AG09309 (cell line): ENCODE data around the gene DPY19L1.
A peak's percentile ranks its signal among the peaks of the same experiment; 100 is the strongest.
"Not testable (repeated sequence)": the region's sequence is repeated elsewhere in the genome, so short reads cannot be mapped to it uniquely, and the experiment has no call there.

Experiments
- DNase-seq: peaks from one replicate; pipeline ENCODE4 v3.0.0-alpha.2; 2010; ENCODE audit warnings: low read depth
- H3K4me3 ChIP-seq: 2 replicates; pipeline ENCODE4 v1.5.1; 2011; ENCODE audit warnings: mild to moderate bottlenecking, low read depth, low read length, moderate library complexity; ENCODE audit not compliant: control insufficient read depth
- CTCF ChIP-seq: IDR thresholded peaks from 2 replicates; pipeline ENCODE4 v1.5.1; 2011; ENCODE audit warnings: mild to moderate bottlenecking, low read depth, low read length, inconsistent platforms; ENCODE audit not compliant: insufficient read depth, control insufficient read depth; ENCODE audit errors: missing control alignments

DPY19L1 gene

GRCh38 chr7:34946486-34946885 is 90.8 kb downstream of the DPY19L1 start:
- TF ChIP-seq CTCF = no peak
- DNase-seq = no peak
- no peak overlapping the region for H3K4me3 ChIP-seq

DNA sequence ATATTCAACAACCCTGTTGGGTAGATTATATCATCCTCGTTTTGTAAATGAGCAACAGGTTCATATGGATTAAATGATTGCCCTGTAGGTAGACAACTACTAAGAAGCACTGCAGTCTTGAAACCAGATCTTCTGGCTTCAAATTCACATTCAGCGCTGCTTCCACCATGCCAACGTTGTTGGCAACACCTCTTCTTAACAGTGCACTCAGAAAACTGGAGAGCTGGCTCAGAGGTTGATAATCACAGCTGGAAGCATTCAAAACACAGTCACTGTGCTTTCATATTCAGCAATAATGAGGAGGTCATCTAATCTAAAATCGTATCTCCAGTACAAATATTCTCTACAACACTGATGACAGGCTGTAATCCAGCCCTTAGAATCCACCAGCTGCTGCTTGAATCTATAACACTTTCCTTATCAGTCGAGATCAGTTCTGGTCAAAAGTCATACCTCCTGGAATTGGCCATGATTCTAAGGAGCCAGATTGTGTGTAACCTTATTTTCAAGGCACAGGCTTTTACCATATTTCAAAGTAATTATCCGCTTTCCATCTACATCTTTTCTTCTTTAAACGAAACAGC is 91.3 kb downstream of the DPY19L1 start:
- H3K4me3 ChIP-seq, DNase-seq: not testable (repeated sequence)

- no peak overlapping the region for H3K4me3 ChIP-seq
Observed at GRCh38 chr7:34939175-34939574, 98.1 kb downstream of the DPY19L1 start.

DNA sequence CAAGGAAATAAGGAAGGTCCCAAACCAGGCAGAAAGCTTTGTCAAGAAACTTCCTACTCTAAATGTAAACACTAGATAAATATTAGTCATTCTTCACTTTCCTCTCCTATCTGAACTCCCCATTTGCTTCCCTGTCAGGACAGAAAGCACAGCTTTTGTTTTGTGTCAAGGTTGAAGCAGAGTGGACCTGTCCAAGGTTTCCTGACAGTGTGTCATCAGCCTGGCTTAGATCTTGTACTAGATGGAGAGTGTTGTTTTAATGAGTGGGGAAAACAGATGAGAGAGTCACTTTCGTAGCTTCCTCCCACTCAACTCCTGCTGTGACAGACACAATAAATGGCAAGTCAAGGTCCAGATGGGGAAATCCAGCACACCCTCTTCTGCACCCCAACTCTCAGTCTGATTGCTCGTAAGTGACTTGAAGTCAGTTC is 101.5 kb downstream of the DPY19L1 start:
- H3K4me3 ChIP-seq, DNase-seq: not testable (repeated sequence)

More at GRCh38 chr7:34939175-34939574, 98.1 kb downstream of the DPY19L1 start:
- peak; percentile 8 for DNase-seq
- TF ChIP-seq CTCF = no peak

GRCh38 chr7:34931739-34932138 is 105.5 kb downstream of the DPY19L1 start:
- no peak for DNase-seq
- H3K4me3 ChIP-seq = no peak overlapping the region
- TF ChIP-seq CTCF = no peak

GRCh38 chr7:34929783-34930182 is 107.5 kb downstream of the DPY19L1 start:
- DNase-seq, H3K4me3 ChIP-seq: not testable (repeated sequence)

DNA sequence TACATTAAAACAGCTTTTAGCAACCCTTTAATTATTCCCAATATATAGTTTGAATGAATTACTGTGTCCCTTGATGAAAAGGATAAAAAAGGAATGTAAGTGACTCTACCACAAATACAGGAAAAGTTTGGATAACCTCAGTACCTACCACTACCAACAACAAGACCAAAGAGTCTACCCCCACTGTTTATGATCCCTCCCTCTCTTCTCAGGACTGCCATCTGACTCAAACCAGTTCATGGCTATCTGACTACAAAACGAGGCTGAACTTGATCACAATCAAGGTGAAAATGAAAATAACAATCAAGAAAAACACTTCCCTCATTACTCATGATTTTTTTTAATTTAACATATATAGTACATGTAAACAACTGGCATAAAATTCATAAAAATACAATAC is 108.7 kb downstream of the DPY19L1 start:
- no peak overlapping the region for H3K4me3 ChIP-seq
- DNase-seq = no peak
- no peak for TF ChIP-seq CTCF

DNA sequence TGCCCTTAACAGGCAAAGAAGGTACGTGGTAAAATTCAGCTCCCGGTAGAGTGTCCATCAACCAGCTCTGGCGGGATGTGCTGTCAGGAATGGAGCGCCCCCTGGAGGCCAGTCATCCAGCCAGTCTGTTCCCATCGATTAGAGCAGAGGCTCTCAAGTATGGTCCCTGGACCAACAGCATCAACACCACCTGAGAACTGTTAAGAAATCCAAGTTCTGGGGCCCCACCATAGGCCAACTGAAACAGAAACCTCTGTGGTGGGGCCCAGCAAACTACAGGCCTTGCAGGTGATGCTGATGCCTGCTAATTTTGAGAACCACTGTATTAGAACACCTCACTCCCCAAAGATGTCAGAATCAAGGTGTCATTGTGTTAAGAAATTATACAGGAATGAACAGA is 109.2 kb downstream of the DPY19L1 start:
- TF ChIP-seq CTCF = peak; percentile 45
- DNase-seq = no peak
- H3K4me3 ChIP-seq = no peak overlapping the region

DNA sequence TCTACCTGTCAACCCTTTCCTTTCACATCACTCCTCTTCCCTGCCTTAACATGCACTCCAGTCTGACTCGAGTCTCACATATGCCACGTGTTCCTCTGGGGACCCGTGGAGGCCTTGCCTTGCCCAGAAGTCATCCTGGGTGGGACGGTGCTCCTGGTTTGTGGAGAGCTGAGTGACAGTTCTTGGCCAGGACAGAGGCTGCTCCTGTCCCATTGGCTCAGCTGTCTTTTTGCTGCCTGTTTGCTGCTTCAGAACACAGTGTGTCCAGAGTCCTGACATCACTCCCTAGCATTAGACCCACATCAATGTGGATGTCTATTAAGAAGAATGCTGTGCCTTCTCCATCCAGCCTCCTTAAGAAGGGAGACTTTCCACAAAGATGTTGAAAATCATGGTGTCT is 116.8 kb downstream of the DPY19L1 start:
- DNase-seq = not testable (repeated sequence)

GRCh38 chr7:34919038-34919437 is 118.2 kb downstream of the DPY19L1 start:
- H3K4me3 ChIP-seq, DNase-seq: not testable (repeated sequence)

More for the DNA sequence above, 116.8 kb downstream of the DPY19L1 start:
- not testable (repeated sequence) for H3K4me3 ChIP-seq

- not testable (repeated sequence) for H3K4me3 ChIP-seq, DNase-seq
Observed at GRCh38 chr7:34918198-34918861, 119.0 kb downstream of the DPY19L1 start.

GRCh38 chr7:34917515-34917914 is 119.8 kb downstream of the DPY19L1 start:
- DNase-seq, H3K4me3 ChIP-seq: not testable (repeated sequence)
